IPS DF 4.7 (cell line): ENCODE data around the gene SPRYD4.
"Not testable (repeated sequence)": the region's sequence is repeated elsewhere in the genome, so short reads cannot be mapped to it uniquely, and the experiment has no call there.

ENCODE experiments used
- DNase-seq: peaks from one replicate; pipeline ENCODE4 v3.0.0-alpha.2; 2013; ENCODE audit warnings: low spot score; ENCODE audit errors: extremely low read depth

Gene SPRYD4

GRCh38 chr12:56468216-56469006 lies at the start of gene SPRYD4:
Gene SPRYD4, plus strand, starts transcription at chr12:56468578. Its CDS starts 14 bp downstream, at chr12:56468592.
- DNase-seq, result no peak

- DNase-seq, result no peak
Measured at GRCh38 chr12:56420411-56420810, 48.0 kb upstream of the SPRYD4 start.

GRCh38 chr12:56425193-56425592 lies 43.2 kb upstream of the SPRYD4 start:
- no peak for DNase-seq

- no peak for DNase-seq
Measured at GRCh38 chr12:56425940-56426438, 42.4 kb upstream of the SPRYD4 start.

- no peak for DNase-seq
Measured at GRCh38 chr12:56431288-56431687, 37.1 kb upstream of the SPRYD4 start.

GRCh38 chr12:56431850-56432249 lies 36.5 kb upstream of the SPRYD4 start:
- no peak for DNase-seq

GRCh38 chr12:56434828-56435227 lies 33.5 kb upstream of the SPRYD4 start:
- DNase-seq, result no peak

GRCh38 chr12:56437430-56438176 lies 30.8 kb upstream of the SPRYD4 start:
- DNase-seq, result no peak

GRCh38 chr12:56443208-56443607 lies 25.2 kb upstream of the SPRYD4 start:
- DNase-seq, result not testable (repeated sequence)

- peak; percentile 64 for DNase-seq
Measured at GRCh38 chr12:56448860-56449621, 19.3 kb upstream of the SPRYD4 start, which contains the start of gene TIMELESS. Gene TIMELESS, minus strand, starts transcription at chr12:56449426. Its CDS starts 15,256 bp downstream, at chr12:56434170.

GRCh38 chr12:56449622-56449984 lies 18.8 kb upstream of the SPRYD4 start:
- DNase-seq, result no peak

- no peak for DNase-seq
Measured at GRCh38 chr12:56450241-56450640, 18.1 kb upstream of the SPRYD4 start.

- DNase-seq, result no peak
Measured at GRCh38 chr12:56451147-56451546, 17.2 kb upstream of the SPRYD4 start.

- DNase-seq, result no peak
Measured at GRCh38 chr12:56454557-56454956, 13.8 kb upstream of the SPRYD4 start, which contains the start of gene MIP. Gene MIP, minus strand, starts transcription at chr12:56454657. Its CDS starts 44 bp downstream, at chr12:56454613.

GRCh38 chr12:56457817-56458216 lies 10.6 kb upstream of the SPRYD4 start:
- no peak for DNase-seq

- no peak for DNase-seq
Measured at GRCh38 chr12:56461235-56462159, 6.9 kb upstream of the SPRYD4 start.

- no peak for DNase-seq
Measured at GRCh38 chr12:56462565-56462964, 5.8 kb upstream of the SPRYD4 start.

- DNase-seq, result no peak
Measured at GRCh38 chr12:56469007-56469930, 891 bp downstream of the SPRYD4 start.

- DNase-seq, result no peak
Measured at GRCh38 chr12:56474389-56474788, 6.0 kb downstream of the SPRYD4 start.
